ENCODE results near the gene PTCHD1.

Gene PTCHD1

GRCh38 chrX:23386260-23386659 lies 51.6 kb downstream of the PTCHD1 start:
- Histone ChIP-seq H3K9ac (ENCODE audit: low read length) (no peak overlapping the region), H3K9me3 (ENCODE audit: control insufficient read depth, low read depth, low read length) (no peaks in the 10 kb centered on the region), H3K36me3 (ENCODE audit: control insufficient read depth, low read depth, low read length) (no peaks in the 10 kb centered on the region), H3K27ac (ENCODE audit: low read length) (no peak overlapping the region), H3K4me1 (ENCODE audit: control insufficient read depth, low read depth, low read length) (peaks cover 25% of the 10 kb centered on the region), H3K4me3 (ENCODE audit: low read length) (no peak overlapping the region), H3K27me3 (ENCODE audit: control insufficient read depth, insufficient read depth, low read length) (no peaks in the 10 kb centered on the region)

- Histone ChIP-seq H3K4me1 (ENCODE audit: control insufficient read depth, low read depth, low read length) (peaks cover 20% of the 10 kb centered on the region), H3K36me3 (ENCODE audit: control insufficient read depth, low read depth, low read length) (no peaks in the 10 kb centered on the region), H3K9me3 (ENCODE audit: control insufficient read depth, low read depth, low read length) (no peaks in the 10 kb centered on the region), H3K27ac (ENCODE audit: low read length) (no peak overlapping the region), H3K9ac (ENCODE audit: low read length) (no peak overlapping the region), H3K27me3 (ENCODE audit: control insufficient read depth, insufficient read depth, low read length) (no peaks in the 10 kb centered on the region), H3K4me3 (ENCODE audit: low read length) (no peak overlapping the region)
Observed at GRCh38 chrX:23386726-23387125, 52.1 kb downstream of the PTCHD1 start.

- Histone ChIP-seq H3K36me3 (ENCODE audit: control insufficient read depth, low read depth, low read length) (no peaks in the 10 kb centered on the region), H3K27me3 (ENCODE audit: control insufficient read depth, insufficient read depth, low read length) (no peaks in the 10 kb centered on the region), H3K9me3 (ENCODE audit: control insufficient read depth, low read depth, low read length) (no peaks in the 10 kb centered on the region), H3K4me1 (ENCODE audit: control insufficient read depth, low read depth, low read length) (peaks cover 18% of the 10 kb centered on the region), H3K9ac (ENCODE audit: low read length) (no peak overlapping the region), H3K4me3 (ENCODE audit: low read length) (no peak overlapping the region), H3K27ac (ENCODE audit: low read length) (no peak overlapping the region)
Observed at GRCh38 chrX:23387550-23388184, 53.0 kb downstream of the PTCHD1 start.

- Histone ChIP-seq H3K4me1 (ENCODE audit: control insufficient read depth, low read depth, low read length) (peaks cover 18% of the 10 kb centered on the region), H3K9ac (ENCODE audit: low read length) (no peak overlapping the region), H3K36me3 (ENCODE audit: control insufficient read depth, low read depth, low read length) (no peaks in the 10 kb centered on the region), H3K27me3 (ENCODE audit: control insufficient read depth, insufficient read depth, low read length) (no peaks in the 10 kb centered on the region), H3K27ac (ENCODE audit: low read length) (no peak overlapping the region), H3K4me3 (ENCODE audit: low read length) (no peak overlapping the region), H3K9me3 (ENCODE audit: control insufficient read depth, low read depth, low read length) (no peaks in the 10 kb centered on the region)
Observed at GRCh38 chrX:23389196-23389792, 54.6 kb downstream of the PTCHD1 start.

GRCh38 chrX:23390979-23391378 lies 56.3 kb downstream of the PTCHD1 start:
- Histone ChIP-seq H3K27ac (ENCODE audit: low read length) (no peak overlapping the region), H3K27me3 (ENCODE audit: control insufficient read depth, insufficient read depth, low read length) (no peaks in the 10 kb centered on the region), H3K4me1 (ENCODE audit: control insufficient read depth, low read depth, low read length) (peaks cover 18% of the 10 kb centered on the region), H3K9me3 (ENCODE audit: control insufficient read depth, low read depth, low read length) (no peaks in the 10 kb centered on the region), H3K36me3 (ENCODE audit: control insufficient read depth, low read depth, low read length) (no peaks in the 10 kb centered on the region), H3K9ac (ENCODE audit: low read length) (no peak overlapping the region), H3K4me3 (ENCODE audit: low read length) (no peak overlapping the region)

- H3K9me3 ChIP-seq (ENCODE audit: control insufficient read depth, low read depth, low read length), result no peaks in the 10 kb centered on the region
- no peak overlapping the region for H3K4me3 ChIP-seq (ENCODE audit: low read length)
- H3K36me3 ChIP-seq (ENCODE audit: control insufficient read depth, low read depth, low read length), result no peaks in the 10 kb centered on the region
- H3K9ac ChIP-seq (ENCODE audit: low read length), result no peak overlapping the region
- no peak overlapping the region for H3K27ac ChIP-seq (ENCODE audit: low read length)
- H3K27me3 ChIP-seq (ENCODE audit: control insufficient read depth, insufficient read depth, low read length), result no peaks in the 10 kb centered on the region
- H3K4me1 ChIP-seq (ENCODE audit: control insufficient read depth, low read depth, low read length), result peaks cover 18% of the 10 kb centered on the region
Observed at GRCh38 chrX:23392195-23392594, 57.5 kb downstream of the PTCHD1 start.

GRCh38 chrX:23394421-23394820 lies 59.8 kb downstream of the PTCHD1 start:
- Histone ChIP-seq H3K36me3 (ENCODE audit: control insufficient read depth, low read depth, low read length) (no peaks in the 10 kb centered on the region), H3K4me3 (ENCODE audit: low read length) (no peak overlapping the region), H3K27ac (ENCODE audit: low read length) (no peak overlapping the region), H3K27me3 (ENCODE audit: control insufficient read depth, insufficient read depth, low read length) (no peaks in the 10 kb centered on the region), H3K9ac (ENCODE audit: low read length) (no peak overlapping the region), H3K4me1 (ENCODE audit: control insufficient read depth, low read depth, low read length) (peaks cover 5% of the 10 kb centered on the region), H3K9me3 (ENCODE audit: control insufficient read depth, low read depth, low read length) (no peaks in the 10 kb centered on the region)

GRCh38 chrX:23396263-23396662 lies 61.6 kb downstream of the PTCHD1 start:
- no peak overlapping the region for H3K9ac ChIP-seq (ENCODE audit: low read length)

GRCh38 chrX:23398570-23398969 lies 63.9 kb downstream of the PTCHD1 start:
- Histone ChIP-seq H3K9me3 (ENCODE audit: control insufficient read depth, low read depth, low read length) (no peaks in the 10 kb centered on the region), H3K4me1 (ENCODE audit: control insufficient read depth, low read depth, low read length) (no peaks in the 10 kb centered on the region), H3K4me3 (ENCODE audit: low read length) (no peak overlapping the region), H3K27me3 (ENCODE audit: control insufficient read depth, insufficient read depth, low read length) (no peaks in the 10 kb centered on the region), H3K36me3 (ENCODE audit: control insufficient read depth, low read depth, low read length) (no peaks in the 10 kb centered on the region), H3K27ac (ENCODE audit: low read length) (no peak overlapping the region), H3K9ac (ENCODE audit: low read length) (no peak overlapping the region)

More at GRCh38 chrX:23396263-23396662, 61.6 kb downstream of the PTCHD1 start:
- no peaks in the 10 kb centered on the region for H3K36me3 ChIP-seq (ENCODE audit: control insufficient read depth, low read depth, low read length)
- no peak overlapping the region for H3K4me3 ChIP-seq (ENCODE audit: low read length)
- H3K27me3 ChIP-seq (ENCODE audit: control insufficient read depth, insufficient read depth, low read length), result no peaks in the 10 kb centered on the region
- no peaks in the 10 kb centered on the region for H3K4me1 ChIP-seq (ENCODE audit: control insufficient read depth, low read depth, low read length)
- H3K9me3 ChIP-seq (ENCODE audit: control insufficient read depth, low read depth, low read length), result no peaks in the 10 kb centered on the region
- H3K27ac ChIP-seq (ENCODE audit: low read length), result no peak overlapping the region

- Histone ChIP-seq H3K36me3 (ENCODE audit: control insufficient read depth, low read depth, low read length) (no peaks in the 10 kb centered on the region), H3K4me1 (ENCODE audit: control insufficient read depth, low read depth, low read length) (peaks cover 2% of the 10 kb centered on the region), H3K9ac (ENCODE audit: low read length) (no peak overlapping the region), H3K27me3 (ENCODE audit: control insufficient read depth, insufficient read depth, low read length) (no peaks in the 10 kb centered on the region), H3K27ac (ENCODE audit: low read length) (no peak overlapping the region), H3K9me3 (ENCODE audit: control insufficient read depth, low read depth, low read length) (no peaks in the 10 kb centered on the region), H3K4me3 (ENCODE audit: low read length) (no peak overlapping the region)
Observed at GRCh38 chrX:23403849-23404248, 69.2 kb downstream of the PTCHD1 start.

- Histone ChIP-seq H3K9me3 (ENCODE audit: control insufficient read depth, low read depth, low read length) (no peaks in the 10 kb centered on the region), H3K4me1 (ENCODE audit: control insufficient read depth, low read depth, low read length) (no peaks in the 10 kb centered on the region)
Observed at GRCh38 chrX:23422912-23423311, 88.3 kb downstream of the PTCHD1 start.

GRCh38 chrX:23434356-23434884 lies 99.8 kb downstream of the PTCHD1 start:
- Histone ChIP-seq H3K4me3 (ENCODE audit: low read length) (no peak overlapping the region), H3K27ac (ENCODE audit: low read length) (no peak overlapping the region), H3K9me3 (ENCODE audit: control insufficient read depth, low read depth, low read length) (no peaks in the 10 kb centered on the region), H3K27me3 (ENCODE audit: control insufficient read depth, insufficient read depth, low read length) (no peaks in the 10 kb centered on the region), H3K4me1 (ENCODE audit: control insufficient read depth, low read depth, low read length) (peaks cover 16% of the 10 kb centered on the region), H3K9ac (ENCODE audit: low read length) (no peak overlapping the region), H3K36me3 (ENCODE audit: control insufficient read depth, low read depth, low read length) (no peaks in the 10 kb centered on the region)

More at GRCh38 chrX:23422912-23423311, 88.3 kb downstream of the PTCHD1 start:
- H3K4me3 ChIP-seq (ENCODE audit: low read length), result no peak overlapping the region
- no peaks in the 10 kb centered on the region for H3K36me3 ChIP-seq (ENCODE audit: control insufficient read depth, low read depth, low read length)
- no peak overlapping the region for H3K27ac ChIP-seq (ENCODE audit: low read length)
- H3K27me3 ChIP-seq (ENCODE audit: control insufficient read depth, insufficient read depth, low read length), result no peaks in the 10 kb centered on the region
- H3K9ac ChIP-seq (ENCODE audit: low read length), result no peak overlapping the region

Measured in iPS-18a (cell line).